HepG2 (cell line): ENCODE measurements around the gene RAB23. TPM values are rescaled to one million over a fixed set of nuclear protein-coding genes. Genes with fewer than 3 reads are reported as not detected.
A peak's percentile ranks its signal among the peaks of the same experiment; 100 is the strongest.

Experiments used
- E2F2 ChIP-seq: sonication (generic); formaldehyde crosslinking; IDR thresholded peaks from 2 replicates; pipeline ENCODE4 v1.4.0; 2020; ENCODE audit warnings: missing genetic modification reagents, borderline replicate concordance
- FOXA3 ChIP-seq: IDR thresholded peaks from 2 replicates; pipeline ENCODE4 v1.6.1; 2016; ENCODE audit warnings: missing genetic modification reagents, missing compliant biosample characterization
- FOXO1 ChIP-seq: sonication (generic); formaldehyde crosslinking; IDR thresholded peaks from 2 replicates; pipeline ENCODE4 v1.4.0; 2020; ENCODE audit warnings: missing genetic modification reagents
- GATA4 ChIP-seq: sonication (generic); IDR thresholded peaks from 2 replicates; pipeline ENCODE4 v1.6.1; 2016; ENCODE audit warnings: antibody characterized with exemption, low read depth, borderline replicate concordance
- GLI4 ChIP-seq: sonication (generic); formaldehyde crosslinking; IDR thresholded peaks from 2 replicates; pipeline ENCODE4 v1.5.1; 2020; ENCODE audit warnings: missing genetic modification reagents, mild to moderate bottlenecking, moderate library complexity, borderline replicate concordance
- HNRNPH1 ChIP-seq: fragments of 200-400 bp; formaldehyde crosslinking; optimal IDR thresholded peaks from 2 replicates; pipeline ENCODE3; 2017; ENCODE audit warnings: mild to moderate bottlenecking, low read depth, low read length
- PAX8 ChIP-seq: sonication (generic); formaldehyde crosslinking; IDR thresholded peaks from 2 replicates; pipeline ENCODE4 v1.8.0; 2022; ENCODE audit warnings: mild to moderate bottlenecking, missing genetic modification reagents, borderline replicate concordance
- POGK ChIP-seq: sonication (generic); formaldehyde crosslinking; conservative IDR thresholded peaks from 2 replicates; pipeline ENCODE4 v1.8.0; 2022; ENCODE audit warnings: mild to moderate bottlenecking, moderate library complexity, missing genetic modification reagents
- RELA ChIP-seq: sonication (generic); formaldehyde crosslinking; IDR thresholded peaks from 2 replicates; pipeline ENCODE4 v1.4.0; 2020; ENCODE audit warnings: missing genetic modification reagents
- RFX1 ChIP-seq: fragments of 450-650 bp; IDR thresholded peaks from 2 replicates; pipeline ENCODE4 v1.6.1; 2017
- SOX13 ChIP-seq, 3 experiments: fragments of 450-650 bp in 1 of 3; sonication (generic) in 1 of 3; formaldehyde crosslinking in 1 of 3; IDR thresholded peaks in 2 of 3; conservative IDR thresholded peaks in 1 of 3; 2 replicates each; pipeline versions ENCODE4 v1.5.0 to v1.6.1; 2016 to 2020; ENCODE audit warnings: antibody characterized with exemption in 1 of 3, mild to moderate bottlenecking in 1 of 3, missing compliant biosample characterization in 1 of 3, missing genetic modification reagents in 1 of 3, moderate library complexity in 1 of 3
- ZBTB33 ChIP-seq: sonication (generic); formaldehyde crosslinking; IDR thresholded peaks from 2 replicates; pipeline ENCODE4 v1.4.0; 2020; ENCODE audit warnings: missing genetic modification reagents
- ZBTB46 ChIP-seq: sonication (generic); formaldehyde crosslinking; IDR thresholded peaks from 2 replicates; pipeline ENCODE4 v1.4.0; 2020; ENCODE audit warnings: mild to moderate bottlenecking, missing genetic modification reagents, borderline replicate concordance
- ZNF639 ChIP-seq: conservative IDR thresholded peaks from 2 replicates; pipeline ENCODE4 v1.6.1; 2018; ENCODE audit warnings: missing genetic modification reagents
- ZNF747 ChIP-seq: sonication (generic); formaldehyde crosslinking; IDR thresholded peaks from 2 replicates; pipeline ENCODE4 v1.8.1; 2023; ENCODE audit warnings: missing genetic modification reagents, mild to moderate bottlenecking, borderline replicate concordance
- ZNF775 ChIP-seq: sonication (generic); formaldehyde crosslinking; IDR thresholded peaks from 2 replicates; pipeline ENCODE4 v1.4.0; 2020; ENCODE audit warnings: missing genetic modification reagents, mild to moderate bottlenecking, moderate library complexity, borderline replicate concordance
- ZSCAN20 ChIP-seq: sonication (generic); formaldehyde crosslinking; IDR thresholded peaks from 2 replicates; pipeline ENCODE4 v1.4.0; 2020; ENCODE audit warnings: missing genetic modification reagents, mild to moderate bottlenecking, borderline replicate concordance
- polyA plus RNA-seq, 8 experiments: library from polyadenylated mRNA; depleted of rRNA in 3 of 8; stranded (reverse) in 7 of 8; unstranded in 1 of 8; fragments of >200 nt; fragmentation: Illumina TruSeq in 4 of 8; extraction: Trizol in 4 of 8; gene quantifications; 2 replicates each; pipeline versions ENCODE4 v1.2.1 to v1.2.3, GENCODE V29; 2011 to 2016; ENCODE audit warnings: low read depth in 4 of 8, missing spikeins in 1 of 8, mixed read lengths in 1 of 8; ENCODE audit not compliant: insufficient read depth in 1 of 8
- total RNA-seq, 5 experiments: library from RNA; depleted of rRNA; stranded (reverse); fragments of >200 nt; fragmentation: Illumina TruSeq; extraction: Trizol; gene quantifications; 2 replicates each; pipeline ENCODE4 v1.2.3, GENCODE V29; 2016; ENCODE audit warnings: low read depth in 1 of 5

The RAB23 gene
- total and polyA plus RNA-seq, 2 of the 13 experiments (the other 11 are each of a cell fraction or from before 2014, with no cell fraction given) = 5.5 to 16.4 TPM

GRCh38 chr6:57172136-57173055, 49.7 kb downstream of the RAB23 start, which contains the start of gene BAG2 (continued):
- TF ChIP-seq GATA4 (peak; percentile 52; the same call in 1 of the 2 replicates), ZNF747 (CRISPR knock-in tag) (peak; percentile 16; the same call in 1 of the 2 replicates), FOXA3 (CRISPR knock-in tag) (no peak), ZNF775 (CRISPR knock-in tag) (no peak), POGK (CRISPR knock-in tag) (peak; percentile 86; the same call in 1 of the 2 replicates), E2F2 (CRISPR knock-in tag) (peak; percentile 84; the same call in 1 of the 2 replicates), FOXO1 (CRISPR knock-in tag) (no peak), ZNF639 (CRISPR knock-in tag) (peak; percentile 48; the same call in 1 of the 2 replicates), ZBTB46 (CRISPR knock-in tag) (0 out of 2 replicates have a peak, but pooled peaks have one; percentile 25), HNRNPH1 (peak; percentile 86), PAX8 (CRISPR knock-in tag) (peak; percentile 88; the same call in 1 of the 2 replicates), ZBTB33 (CRISPR knock-in tag) (peak; percentile 24; the same call in 1 of the 2 replicates), SOX13 (IDR thresholded peaks at IDR 0.05) (peak; percentile 10; the same call in 1 of the 2 replicates), SOX13 (CRISPR knock-in tag; conservative IDR thresholded peaks at IDR 0.05 in 1 of 2, IDR thresholded peaks at IDR 0.05 in 1 of 2) (peak in 1 of 2 experiments; percentile 46; a peak in 2 of 4 replicates), GLI4 (CRISPR knock-in tag) (peak; percentile 70; the same call in 1 of the 2 replicates), RELA (CRISPR knock-in tag) (no peak), RFX1 (no peak), ZSCAN20 (CRISPR knock-in tag) (peak; percentile 96; the same call in 1 of the 2 replicates)
